ENCODE results near the gene P4HA3.

DNA sequence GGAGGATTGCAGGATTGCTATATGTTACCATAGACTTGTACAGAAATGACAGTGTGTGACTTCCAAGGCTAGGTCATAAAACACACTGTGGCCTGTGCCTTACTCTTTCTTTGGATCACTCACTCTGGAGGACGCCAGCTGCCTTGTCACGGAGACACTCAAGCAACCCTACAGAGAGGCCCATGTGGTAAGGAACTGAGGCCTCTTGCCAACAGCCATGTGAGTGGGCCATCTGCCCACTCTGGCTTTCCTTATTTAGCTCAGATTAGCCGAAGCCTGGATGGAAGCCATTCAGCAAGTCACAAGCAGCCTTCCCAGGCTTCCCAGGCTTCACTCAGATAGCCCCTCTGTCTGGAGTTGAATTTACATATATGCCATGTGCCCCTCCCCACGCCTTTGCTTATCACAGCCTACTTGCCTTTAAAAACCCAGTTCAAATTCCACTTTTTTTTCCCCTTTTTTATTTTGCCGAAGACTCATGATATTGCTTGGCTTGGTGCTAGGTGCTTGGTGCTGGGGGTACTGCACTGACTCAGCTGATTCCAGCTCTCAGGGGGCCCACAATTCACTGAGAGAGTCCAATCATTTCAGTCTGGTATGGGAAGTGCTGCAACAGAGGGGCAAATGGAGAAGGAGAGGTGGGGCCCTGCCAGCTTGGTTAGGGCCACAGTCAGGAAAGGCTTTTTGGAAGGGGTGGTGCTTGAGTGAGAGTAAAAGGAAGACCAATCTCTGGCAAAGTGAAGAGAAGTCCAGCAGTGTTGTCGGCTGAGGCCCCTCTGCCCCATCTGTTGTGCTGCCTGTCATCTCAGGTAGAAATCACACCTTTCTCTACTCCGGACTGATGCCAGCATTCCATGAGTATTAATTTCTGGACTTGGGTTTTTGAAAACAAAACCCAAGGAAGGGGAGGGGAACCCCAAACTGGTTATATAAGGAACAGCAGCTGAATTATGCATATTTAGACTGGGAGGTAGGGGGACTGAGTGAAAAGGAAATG is 14.5 kb upstream of the P4HA3 start:
- TF ChIP-seq, protein P1, sequence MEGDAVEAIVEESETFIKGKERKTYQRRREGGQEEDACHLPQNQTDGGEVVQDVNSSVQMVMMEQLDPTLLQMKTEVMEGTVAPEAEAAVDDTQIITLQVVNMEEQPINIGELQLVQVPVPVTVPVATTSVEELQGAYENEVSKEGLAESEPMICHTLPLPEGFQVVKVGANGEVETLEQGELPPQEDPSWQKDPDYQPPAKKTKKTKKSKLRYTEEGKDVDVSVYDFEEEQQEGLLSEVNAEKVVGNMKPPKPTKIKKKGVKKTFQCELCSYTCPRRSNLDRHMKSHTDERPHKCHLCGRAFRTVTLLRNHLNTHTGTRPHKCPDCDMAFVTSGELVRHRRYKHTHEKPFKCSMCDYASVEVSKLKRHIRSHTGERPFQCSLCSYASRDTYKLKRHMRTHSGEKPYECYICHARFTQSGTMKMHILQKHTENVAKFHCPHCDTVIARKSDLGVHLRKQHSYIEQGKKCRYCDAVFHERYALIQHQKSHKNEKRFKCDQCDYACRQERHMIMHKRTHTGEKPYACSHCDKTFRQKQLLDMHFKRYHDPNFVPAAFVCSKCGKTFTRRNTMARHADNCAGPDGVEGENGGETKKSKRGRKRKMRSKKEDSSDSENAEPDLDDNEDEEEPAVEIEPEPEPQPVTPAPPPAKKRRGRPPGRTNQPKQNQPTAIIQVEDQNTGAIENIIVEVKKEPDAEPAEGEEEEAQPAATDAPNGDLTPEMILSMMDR (conservative IDR thresholded peaks at IDR 0.05; ENCODE audit: low read depth, low read length): no peak
- TF ChIP-seq EZH2phosphoT487 (IDR thresholded peaks at IDR 0.05; ENCODE audit: borderline replicate concordance, low read length): no peak

Measured in PC-3 (cell line).